BLaER1 (cell line): ENCODE data around the gene TPST1.
"Not testable (repeated sequence)": the region's sequence is repeated elsewhere in the genome, so short reads cannot be mapped to it uniquely, and the experiment has no call there.

Experiments
- H3K27ac ChIP-seq: shearing (Covaris generic); formaldehyde crosslinking; 2 replicates; pipeline ENCODE4 v1.8.1; 2022
- H3K27me3 ChIP-seq: shearing (Covaris generic); formaldehyde crosslinking; 2 replicates; pipeline ENCODE4 v1.8.1; 2022
- H3K36me3 ChIP-seq: shearing (Covaris generic); formaldehyde crosslinking; 2 replicates; pipeline ENCODE4 v1.8.1; 2022
- H3K4me1 ChIP-seq: shearing (Covaris generic); formaldehyde crosslinking; 2 replicates; pipeline ENCODE4 v1.8.1; 2022
- H3K4me2 ChIP-seq: shearing (Covaris generic); formaldehyde crosslinking; 2 replicates; pipeline ENCODE4 v1.8.1; 2022
- H3K4me3 ChIP-seq: shearing (Covaris generic); formaldehyde crosslinking; 2 replicates; pipeline ENCODE4 v1.8.1; 2022
- H3K9ac ChIP-seq: shearing (Covaris generic); formaldehyde crosslinking; 2 replicates; pipeline ENCODE4 v1.8.1; 2022
- H3K9me3 ChIP-seq: shearing (Covaris generic); formaldehyde crosslinking; 2 replicates; pipeline ENCODE4 v1.8.1; 2022
- H4K20me1 ChIP-seq: shearing (Covaris generic); formaldehyde crosslinking; 2 replicates; pipeline ENCODE4 v1.8.1; 2022
- Cebpa-rat ChIP-seq: shearing (Covaris generic); IDR thresholded peaks from 2 replicates; pipeline ENCODE4 v1.8.1; 2022

Gene TPST1

GRCh38 chr7:66376264-66376945 lies 171.3 kb downstream of the TPST1 start:
- peaks cover 41% of the 10 kb centered on the region; the same call in 1 of the 2 replicates for H3K36me3 ChIP-seq
- no peaks in the 10 kb centered on the region for H3K27me3 ChIP-seq
- no peaks in the 10 kb centered on the region for H3K4me1 ChIP-seq
- H3K9ac ChIP-seq: no peak overlapping the region
- peaks cover 19% of the 10 kb centered on the region for H3K9me3 ChIP-seq
- H3K4me2 ChIP-seq: no peak overlapping the region
- no peaks in the 10 kb centered on the region for H4K20me1 ChIP-seq
- no peak overlapping the region for H3K27ac ChIP-seq
- H3K4me3 ChIP-seq: no peak overlapping the region
- TF ChIP-seq Cebpa-rat: no peak

GRCh38 chr7:66377045-66377444 lies 171.9 kb downstream of the TPST1 start:
- Histone ChIP-seq H3K27me3 (no peaks in the 10 kb centered on the region), H3K27ac (no peak overlapping the region), H3K4me1 (no peaks in the 10 kb centered on the region), H3K9ac (no peak overlapping the region), H3K4me3 (no peak overlapping the region), H3K36me3 (peaks cover 41% of the 10 kb centered on the region; the same call in 1 of the 2 replicates), H3K4me2 (no peak overlapping the region), H4K20me1 (no peaks in the 10 kb centered on the region), H3K9me3 (peaks cover 19% of the 10 kb centered on the region)
- no peak for TF ChIP-seq Cebpa-rat

DNA sequence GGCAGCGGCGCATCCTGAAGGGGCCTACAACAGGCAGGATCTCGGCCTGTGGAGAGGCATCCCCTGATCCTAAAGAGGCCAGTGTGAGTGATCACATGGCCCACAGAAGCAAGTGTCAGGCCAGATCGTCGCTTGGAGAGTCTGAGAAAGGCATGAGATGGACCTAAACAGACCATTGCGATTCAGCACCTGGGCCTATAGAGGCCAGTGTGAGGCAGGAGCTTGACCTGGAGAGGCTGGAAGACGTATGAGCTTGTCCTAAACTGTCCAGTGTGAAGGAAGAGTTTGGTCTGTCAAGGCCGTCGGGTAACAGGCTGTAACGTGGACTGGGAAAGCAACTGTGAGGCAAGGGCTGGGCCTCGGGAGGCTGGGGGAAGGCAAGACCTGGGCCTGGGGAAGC lies 172.6 kb downstream of the TPST1 start:
- Histone ChIP-seq H3K27me3 (no peaks in the 10 kb centered on the region), H4K20me1 (no peaks in the 10 kb centered on the region), H3K27ac (no peak overlapping the region), H3K9me3 (peaks cover 19% of the 10 kb centered on the region), H3K36me3 (peaks cover 41% of the 10 kb centered on the region; the same call in 1 of the 2 replicates), H3K4me2 (no peak overlapping the region), H3K9ac (no peak overlapping the region), H3K4me1 (no peaks in the 10 kb centered on the region), H3K4me3 (no peak overlapping the region)
- no peak for TF ChIP-seq Cebpa-rat

- Histone ChIP-seq H3K9me3 (peaks cover 19% of the 10 kb centered on the region), H4K20me1 (no peaks in the 10 kb centered on the region), H3K27me3 (no peaks in the 10 kb centered on the region), H3K36me3 (peaks cover 41% of the 10 kb centered on the region; the same call in 1 of the 2 replicates), H3K27ac (no peak overlapping the region), H3K9ac (no peak overlapping the region), H3K4me1 (no peaks in the 10 kb centered on the region), H3K4me2 (no peak overlapping the region), H3K4me3 (no peak overlapping the region)
- TF ChIP-seq Cebpa-rat: no peak
These were observed 174.5 kb downstream of the TPST1 start for GRCh38 chr7:66379542-66380160.

DNA sequence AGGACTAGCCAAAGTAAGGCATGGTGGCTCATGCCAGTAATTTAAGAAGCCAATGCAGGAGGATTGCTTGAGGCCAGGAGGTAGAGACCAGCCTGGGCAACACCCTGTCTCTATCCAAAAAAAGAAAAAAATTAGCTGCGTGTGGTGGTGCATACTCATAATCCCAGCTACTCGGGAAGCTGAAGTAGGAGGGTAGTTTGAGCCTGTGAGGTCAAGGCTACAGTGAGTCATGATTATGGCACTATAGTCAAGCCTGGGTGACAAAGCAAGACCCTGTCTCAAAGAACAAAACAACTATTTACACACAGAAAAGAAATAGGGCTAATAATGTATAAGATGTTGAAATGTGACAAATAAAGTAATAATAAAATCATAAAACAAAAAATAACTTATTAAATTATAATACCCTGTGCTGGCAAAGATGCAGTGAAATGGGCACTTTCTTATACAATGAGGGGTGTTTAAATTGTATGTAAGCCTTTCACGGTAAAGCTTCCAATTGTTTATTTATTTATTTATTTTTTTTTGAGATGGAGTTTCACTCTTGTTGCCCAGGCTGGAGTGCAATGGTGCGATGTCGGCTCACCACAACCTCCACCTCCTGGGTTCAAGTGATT lies 175.2 kb downstream of the TPST1 start:
- Histone ChIP-seq H3K36me3 (peaks cover 41% of the 10 kb centered on the region; the same call in 1 of the 2 replicates), H3K9me3 (peaks cover 19% of the 10 kb centered on the region), H3K27ac (no peak overlapping the region), H3K4me3 (no peak overlapping the region), H3K27me3 (no peaks in the 10 kb centered on the region), H3K4me1 (no peaks in the 10 kb centered on the region), H4K20me1 (no peaks in the 10 kb centered on the region), H3K4me2 (no peak overlapping the region), H3K9ac (no peak overlapping the region)
- no peak for TF ChIP-seq Cebpa-rat

- not testable (repeated sequence) for H3K9ac ChIP-seq, H3K4me2 ChIP-seq, H3K27ac ChIP-seq, H3K4me1 ChIP-seq, H4K20me1 ChIP-seq, H3K27me3 ChIP-seq, H3K4me3 ChIP-seq
- H3K9me3 ChIP-seq: peaks cover 19% of the 10 kb centered on the region
- peaks cover 28% of the 10 kb centered on the region; the same call in 1 of the 2 replicates for H3K36me3 ChIP-seq
These were observed 177.2 kb downstream of the TPST1 start for GRCh38 chr7:66382182-66382923.

GRCh38 chr7:66385191-66385905 lies 180.2 kb downstream of the TPST1 start:
- not testable (repeated sequence) for H3K4me2 ChIP-seq, H3K9ac ChIP-seq, H3K27ac ChIP-seq, H3K36me3 ChIP-seq, H3K4me1 ChIP-seq, H3K27me3 ChIP-seq, H3K4me3 ChIP-seq, H4K20me1 ChIP-seq, H3K9me3 ChIP-seq

- not testable (repeated sequence) for H3K4me2 ChIP-seq, H3K27me3 ChIP-seq, H3K4me3 ChIP-seq, H3K27ac ChIP-seq, H3K9ac ChIP-seq, H4K20me1 ChIP-seq, H3K9me3 ChIP-seq, H3K4me1 ChIP-seq, H3K36me3 ChIP-seq
These were observed 190.0 kb downstream of the TPST1 start for GRCh38 chr7:66395128-66395571.

GRCh38 chr7:66396052-66396451 lies 190.9 kb downstream of the TPST1 start:
- not testable (repeated sequence) for H3K27me3 ChIP-seq, H3K4me2 ChIP-seq, H3K4me3 ChIP-seq, H3K9me3 ChIP-seq, H3K4me1 ChIP-seq, H3K27ac ChIP-seq, H3K9ac ChIP-seq, H4K20me1 ChIP-seq
- 0 out of 2 replicates have a peak, but pooled peaks cover 16% of the 10 kb centered on the region for H3K36me3 ChIP-seq

DNA sequence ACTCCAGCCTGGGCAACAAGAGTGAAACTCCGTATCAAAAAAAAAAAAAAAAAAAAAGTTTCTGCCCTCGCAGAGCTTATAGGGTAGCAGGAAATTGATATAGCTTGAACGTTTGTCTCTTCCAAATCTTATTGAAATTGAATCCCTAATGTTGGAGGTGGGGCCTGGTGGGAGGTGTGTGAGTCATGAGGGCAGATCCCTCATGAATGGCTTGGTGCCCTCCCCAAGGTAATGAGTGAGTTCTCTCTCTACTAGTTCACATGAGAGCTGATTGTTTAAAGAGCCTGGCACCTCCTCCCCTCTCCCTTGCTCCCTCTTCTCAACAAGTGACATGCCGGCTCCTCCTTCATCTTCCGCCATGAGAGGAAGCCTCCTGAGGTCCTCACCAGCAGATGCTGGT lies 193.7 kb downstream of the TPST1 start:
- 0 out of 2 replicates have a peak, but pooled peaks cover 30% of the 10 kb centered on the region for H3K36me3 ChIP-seq
- not testable (repeated sequence) for H3K27me3 ChIP-seq, H4K20me1 ChIP-seq, H3K27ac ChIP-seq, H3K4me2 ChIP-seq, H3K9me3 ChIP-seq, H3K9ac ChIP-seq, H3K4me1 ChIP-seq, H3K4me3 ChIP-seq
